Endothelial cell of umbilical vein (primary cell): ENCODE measurements around the gene TSFM. TPM values are rescaled to one million over a fixed set of nuclear protein-coding genes. Genes with fewer than 3 reads are reported as not detected.

Source experiments
- BruUV-seq: library from RNA; stranded (reverse); fragments of 400-500 nt; replicated peaks from 2 replicates; lab custom pipeline; 2021; lab: Mats Ljungman, UMichigan
- CTCF ChIA-PET: fragments of 300-600, 350-600 bp; sonication (Branson Sonifier 250); formaldehyde crosslinking; loops from one replicate; lab custom pipeline; 2021; ENCODE audit warnings: antibody characterized with exemption, inconsistent platforms; lab: Charles Lee
- POLR2A ChIA-PET: fragments of 300-600, 350-600 bp; sonication (Branson Sonifier 250); formaldehyde crosslinking; loops from one replicate; lab custom pipeline; 2021; ENCODE audit warnings: antibody characterized with exemption, inconsistent platforms; lab: Charles Lee
- DNase-seq: peaks from one replicate; pipeline ENCODE4 v3.0.0-alpha.2; 2011; ENCODE audit warnings: low read depth, low spot score
- FAIRE-seq: peaks from 2 replicates; lab custom pipeline; 2011; peaks lifted over from hg19 to GRCh38; lab: Jason Lieb, UNC
- H2AFZ ChIP-seq: 2 replicates; pipeline ENCODE4 v1.6.0; 2012; ENCODE audit warnings: low read depth, low read length, control low read depth, inconsistent platforms
- H3K27ac ChIP-seq: 2 replicates; pipeline ENCODE4 v1.5.1; 2011; ENCODE audit warnings: low read depth, mild to moderate bottlenecking, control low read depth, low read length, moderate library complexity; ENCODE audit not compliant: insufficient read depth
- H3K27me3 ChIP-seq, 2 experiments: 2 replicates each; pipeline versions ENCODE4 v1.6.0 to v1.6.1; 2011; ENCODE audit warnings: low read length in 2 of 2, mixed read lengths in 1 of 2; ENCODE audit not compliant: control insufficient read depth in 2 of 2, insufficient read depth in 2 of 2
- H3K36me3 ChIP-seq, 2 experiments: 2 replicates in 1 of 2; 3 replicates in 1 of 2; pipeline ENCODE4 v1.5.1; 2011; ENCODE audit warnings: low read length in 2 of 2, mild to moderate bottlenecking in 1 of 2, moderate library complexity in 1 of 2; ENCODE audit not compliant: control insufficient read depth in 2 of 2, insufficient read depth in 2 of 2; ENCODE audit errors: extremely low read depth in 1 of 2
- H3K4me1 ChIP-seq: 3 replicates; pipeline ENCODE4 v1.5.1; 2011; ENCODE audit warnings: mild to moderate bottlenecking, low read length; ENCODE audit not compliant: control insufficient read depth, insufficient read depth; ENCODE audit errors: extremely low read depth
- H3K4me2 ChIP-seq: 2 replicates; pipeline ENCODE4 v1.6.1; 2011; ENCODE audit warnings: low read length, control low read depth, mixed read lengths; ENCODE audit not compliant: insufficient read depth
- H3K4me3 ChIP-seq, 3 experiments: fragments of 200-600 bp in 1 of 3; sonication (generic), shearing (Covaris generic) in 1 of 3; replicated peaks in 1 of 3; 2 replicates each; pipeline ENCODE4 v1.5.1; 2011 to 2016; ENCODE audit warnings: control low read depth in 3 of 3, low read length in 3 of 3, mild to moderate bottlenecking in 2 of 3, inconsistent platforms in 1 of 3, low read depth in 1 of 3, moderate library complexity in 1 of 3; ENCODE audit not compliant: insufficient read depth in 1 of 3
- H3K79me2 ChIP-seq: 2 replicates; pipeline ENCODE4 v1.6.0; 2012; ENCODE audit warnings: low read length, inconsistent platforms; ENCODE audit not compliant: control insufficient read depth, insufficient read depth
- H3K9ac ChIP-seq: replicated peaks from 2 replicates; pipeline ENCODE3; 2011; ENCODE audit warnings: low read length, control low read depth; ENCODE audit not compliant: insufficient read depth; ENCODE audit errors: extremely low read depth
- H3K9me1 ChIP-seq: replicated peaks from 3 replicates; pipeline ENCODE4 v1.6.0; 2011; ENCODE audit warnings: mild to moderate bottlenecking, low read length; ENCODE audit not compliant: control insufficient read depth, insufficient read depth; ENCODE audit errors: extremely low read depth
- H3K9me3 ChIP-seq: replicated peaks from 2 replicates; pipeline ENCODE4 v1.5.1; 2012; ENCODE audit warnings: low read length, inconsistent platforms; ENCODE audit not compliant: control insufficient read depth, insufficient read depth
- H4K20me1 ChIP-seq: replicated peaks from 2 replicates; pipeline ENCODE3; 2011; ENCODE audit warnings: mild to moderate bottlenecking, low read length; ENCODE audit not compliant: control insufficient read depth, insufficient read depth; ENCODE audit errors: extremely low read depth
- EZH2 ChIP-seq: IDR thresholded peaks from 2 replicates; pipeline ENCODE4 v1.6.1; 2012; ENCODE audit warnings: borderline replicate concordance, low read depth, mild to moderate bottlenecking, moderate library complexity, low read length, inconsistent platforms; ENCODE audit not compliant: severe bottlenecking
- MAX ChIP-seq: IDR thresholded peaks from 2 replicates; pipeline ENCODE4 v1.6.1; 2011; ENCODE audit not compliant: insufficient read depth, insufficient read length
- POLR2A ChIP-seq: IDR thresholded peaks from 2 replicates; pipeline ENCODE4 v1.6.1; 2012; ENCODE audit warnings: low read depth, mild to moderate bottlenecking, control low read depth, low read length
- dilution Hi-C: fragments of 300-500 bp; cut with MboI; formaldehyde crosslinking; loops from one replicate; pipeline ENCODE4 v1.15.0; 2019; ENCODE audit warnings: low sequenced_read_pairs; ENCODE audit not compliant: extremely low pct_ligation_motif_present
- intact Hi-C: fragments of 100-400 bp; cut with micrococcal nuclease; formaldehyde crosslinking; loops from one replicate; pipeline ENCODE4 v1.10.0; 2022
- polyA plus RNA-seq, 4 experiments: library from polyadenylated mRNA; depleted of rRNA in 3 of 4; stranded (reverse) in 3 of 4; unstranded in 1 of 4; fragments of >200 nt; gene quantifications; 2 replicates each; pipeline versions ENCODE4 v1.2.1 to v1.2.3, GENCODE V29; 2011 to 2012; ENCODE audit warnings: missing spikeins in 1 of 4
- total RNA-seq: library from RNA; stranded (reverse); gene quantifications from 2 replicates; pipeline ENCODE4 v1.2.3, GENCODE V29; 2021
- TF ChIP-seq, protein P1 (sequence below), 2 donors: IDR thresholded peaks; 1 replicate in 1 of 2; 2 replicates in 1 of 2; pipeline ENCODE4 v1.5.1; 2011; ENCODE audit warnings: low read length in 2 of 2, mild to moderate bottlenecking in 2 of 2, moderate library complexity in 2 of 2, control low read depth in 1 of 2, inconsistent platforms in 1 of 2, low read depth in 1 of 2; ENCODE audit not compliant: insufficient read depth in 1 of 2; ENCODE audit errors: extremely low read depth in 1 of 2

Gene TSFM
- total and polyA plus RNA-seq, 2 donors (not counting 3 experiments of a cell fraction or from before 2014, with no cell fraction given) = 16.5 to 41.8 TPM

GRCh38 chr12:57765698-57766463 is 16.7 kb upstream of the TSFM start:
- no peak for FAIRE-seq
- ChIA-PET CTCF (interaction anchor here (0.9 to 4.6 kb wide), 6 partner anchors 10 to 140 kb away, joined by 3 to 48 read pairs (median 4); partner anchors contain the start of genes MARCHF9 and TSFM), POLR2A (no interaction called here)
- no peaks in the 10 kb centered on the region for H4K20me1 ChIP-seq
- no peak for DNase-seq
- H3K9ac ChIP-seq = no peak overlapping the region
- H3K27ac ChIP-seq = no peak overlapping the region
- dilution Hi-C loops (no loop called here), intact Hi-C loops (no loop called here)
- H3K4me3 ChIP-seq = no peak overlapping the region
- TF ChIP-seq MAX (no peak), POLR2A (no peak), EZH2 (peak; percentile 94)
- TF ChIP-seq, protein P1, sequence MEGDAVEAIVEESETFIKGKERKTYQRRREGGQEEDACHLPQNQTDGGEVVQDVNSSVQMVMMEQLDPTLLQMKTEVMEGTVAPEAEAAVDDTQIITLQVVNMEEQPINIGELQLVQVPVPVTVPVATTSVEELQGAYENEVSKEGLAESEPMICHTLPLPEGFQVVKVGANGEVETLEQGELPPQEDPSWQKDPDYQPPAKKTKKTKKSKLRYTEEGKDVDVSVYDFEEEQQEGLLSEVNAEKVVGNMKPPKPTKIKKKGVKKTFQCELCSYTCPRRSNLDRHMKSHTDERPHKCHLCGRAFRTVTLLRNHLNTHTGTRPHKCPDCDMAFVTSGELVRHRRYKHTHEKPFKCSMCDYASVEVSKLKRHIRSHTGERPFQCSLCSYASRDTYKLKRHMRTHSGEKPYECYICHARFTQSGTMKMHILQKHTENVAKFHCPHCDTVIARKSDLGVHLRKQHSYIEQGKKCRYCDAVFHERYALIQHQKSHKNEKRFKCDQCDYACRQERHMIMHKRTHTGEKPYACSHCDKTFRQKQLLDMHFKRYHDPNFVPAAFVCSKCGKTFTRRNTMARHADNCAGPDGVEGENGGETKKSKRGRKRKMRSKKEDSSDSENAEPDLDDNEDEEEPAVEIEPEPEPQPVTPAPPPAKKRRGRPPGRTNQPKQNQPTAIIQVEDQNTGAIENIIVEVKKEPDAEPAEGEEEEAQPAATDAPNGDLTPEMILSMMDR (IDR thresholded peaks at IDR 0.05; ENCODE audit: extremely low read depth in 1 of 2, insufficient read depth in 1 of 2, low read depth in 1 of 2, low read length in 2 of 2) = no peak
- H3K79me2 ChIP-seq = no peaks in the 10 kb centered on the region
- H3K4me2 ChIP-seq = peak overlapping the region; percentile 60
- H3K36me3 ChIP-seq = peaks cover 0 to 2% of the 10 kb centered on the region in 2 experiments
- H3K4me1 ChIP-seq = peaks cover 18% of the 10 kb centered on the region
- H3K9me1 ChIP-seq = no peaks in the 10 kb centered on the region
- H3K9me3 ChIP-seq = no peaks in the 10 kb centered on the region
- no peak overlapping the region for H2AFZ ChIP-seq
- BruUV-seq = no TSS peak
- H3K27me3 ChIP-seq = peaks cover 35 to 37% of the 10 kb centered on the region in 2 experiments
